GM12865 (cell line): ENCODE data around the gene ABCC4.

Experiments
- DNase-seq: peaks from one replicate; pipeline ENCODE4 v3.0.0; 2010; ENCODE audit warnings: low read depth
- H3K4me3 ChIP-seq: 2 replicates; pipeline ENCODE4 v1.5.1; 2011; ENCODE audit warnings: mild to moderate bottlenecking, low read depth, low read length, control low read depth
- CTCF ChIP-seq: IDR thresholded peaks from 2 replicates; pipeline ENCODE4 v1.5.1; 2011; ENCODE audit warnings: low read length, control low read depth, low read depth, inconsistent platforms; ENCODE audit not compliant: insufficient read depth; ENCODE audit errors: missing control alignments

The ABCC4 gene

GRCh38 chr13:94974015-94974951 lies 327.0 kb downstream of the ABCC4 start:
- TF ChIP-seq CTCF: no peak
- DNase-seq: no peak
- no peak overlapping the region for H3K4me3 ChIP-seq

DNA sequence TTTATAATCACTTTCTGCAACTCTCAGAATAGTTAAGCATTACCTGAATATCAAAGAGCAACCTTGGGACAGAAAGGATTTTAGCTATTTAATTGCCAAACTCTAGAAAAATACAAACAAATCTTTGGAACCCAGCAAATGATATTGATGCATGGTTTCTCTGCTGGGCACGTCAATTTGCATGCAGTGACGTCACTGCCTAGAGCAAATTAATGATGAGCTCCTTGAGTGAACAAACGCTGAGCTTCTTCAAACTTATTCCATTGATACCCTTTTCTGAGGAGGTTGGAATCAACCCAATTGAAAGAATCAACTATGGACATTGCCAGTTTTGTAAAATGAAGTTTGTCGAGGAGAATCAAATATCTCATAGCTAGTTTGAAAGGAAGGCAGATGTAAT lies 329.0 kb downstream of the ABCC4 start:
- no peak for DNase-seq
- no peak for TF ChIP-seq CTCF
- no peak overlapping the region for H3K4me3 ChIP-seq
